ENCODE results near the gene CARMIL3.

CARMIL3 gene

DNA sequence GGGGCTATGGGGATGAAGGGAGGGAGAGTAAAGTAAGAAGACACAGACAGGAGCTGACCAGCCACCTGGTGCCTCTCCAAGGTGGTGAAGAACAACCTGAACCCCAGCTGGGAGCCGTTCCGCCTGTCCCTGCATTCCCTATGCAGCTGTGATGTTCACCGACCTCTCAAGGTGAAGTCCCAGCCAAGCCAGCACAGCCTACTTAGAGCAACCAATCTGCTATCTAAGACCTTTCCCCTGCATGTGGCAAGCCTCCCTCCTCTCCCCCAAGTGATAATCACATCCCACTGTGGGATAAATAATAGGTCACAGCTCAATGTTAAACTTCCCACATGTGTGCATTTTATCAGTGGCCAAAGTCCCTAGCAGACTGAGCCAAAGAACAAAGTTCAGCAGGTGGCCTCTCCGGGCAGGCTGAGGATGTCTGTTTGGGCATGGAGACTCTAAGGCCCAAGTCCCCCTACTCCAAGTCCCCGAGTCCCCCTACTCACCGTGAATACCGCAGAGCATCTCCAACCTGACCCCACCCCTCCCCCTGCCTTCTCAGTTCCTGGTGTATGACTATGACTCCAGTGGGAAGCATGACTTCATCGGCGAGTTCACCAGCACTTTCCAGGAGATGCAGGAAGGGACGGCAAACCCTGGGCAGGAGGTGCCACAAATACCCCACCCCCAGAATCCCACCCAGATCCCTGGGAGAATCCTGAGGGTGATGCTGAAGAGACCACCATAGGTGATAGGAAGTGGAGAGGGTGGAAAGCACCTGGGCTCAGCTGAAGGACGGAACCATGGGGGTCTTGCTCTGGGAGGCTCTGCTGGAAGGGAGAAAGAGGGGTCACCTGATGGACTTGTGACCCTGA, 23.0 kb downstream of the CARMIL3 start:
- H3K23ac ChIP-seq (ENCODE audit: low read length) = no peak overlapping the region
- no peak overlapping the region for H2BK5ac ChIP-seq (ENCODE audit: low read depth, low read length, poor library complexity)
- H2AFZ ChIP-seq (ENCODE audit: insufficient read depth, low read length, poor library complexity) = no peak overlapping the region
- no peaks in the 10 kb centered on the region for H3K4me1 ChIP-seq (ENCODE audit: control insufficient read depth in 1 of 2, insufficient read depth in 2 of 2, low read length in 2 of 2)
- WGBS (ENCODE audit: extremely low coverage, insufficient coverage, insufficient read length) = no CpG with 5 or more reads among the region's 11 CpGs
- no peak overlapping the region for H2AK5ac ChIP-seq (ENCODE audit: low read length)
- no peaks in the 10 kb centered on the region for H3K36me3 ChIP-seq (ENCODE audit: control insufficient read depth in 1 of 2, insufficient read depth in 2 of 2, low read length in 2 of 2)
- H3K9me3 ChIP-seq (ENCODE audit: insufficient read depth, low read depth, low read length) = peaks cover 3% of the 10 kb centered on the region
- H3K4me3 ChIP-seq (ENCODE audit: low read depth, low read length) = no peak overlapping the region
- no peak overlapping the region for H4K8ac ChIP-seq (ENCODE audit: low read depth, low read length)
- no peak overlapping the region for H3K4me2 ChIP-seq (ENCODE audit: low read length)
- no peaks in the 10 kb centered on the region for H3K27me3 ChIP-seq (ENCODE audit: insufficient read depth, low read length)
- no peaks in the 10 kb centered on the region for H3K79me1 ChIP-seq (ENCODE audit: low read length)
- H3K18ac ChIP-seq (ENCODE audit: low read length) = no peak overlapping the region
- no peak overlapping the region for H4K12ac ChIP-seq (ENCODE audit: low read depth, low read length)
- DNase-seq = no peak
- H2BK120ac ChIP-seq (ENCODE audit: insufficient read depth, low read length, poor library complexity) = no peak overlapping the region
- H3K9ac ChIP-seq (ENCODE audit: low read length) = no peak overlapping the region
- H3K79me2 ChIP-seq (ENCODE audit: control insufficient read depth, insufficient read depth, low read length, poor library complexity) = no peaks in the 10 kb centered on the region
- no peak overlapping the region for H3K27ac ChIP-seq (ENCODE audit: low read depth, low read length)
- H3K14ac ChIP-seq (ENCODE audit: low read length) = no peak overlapping the region
- no peak overlapping the region for H3K4ac ChIP-seq (ENCODE audit: low read depth, low read length)
- no peak overlapping the region for H4K91ac ChIP-seq (ENCODE audit: low read depth, low read length)
- no peak overlapping the region for H2BK12ac ChIP-seq (ENCODE audit: low read length)

DNA sequence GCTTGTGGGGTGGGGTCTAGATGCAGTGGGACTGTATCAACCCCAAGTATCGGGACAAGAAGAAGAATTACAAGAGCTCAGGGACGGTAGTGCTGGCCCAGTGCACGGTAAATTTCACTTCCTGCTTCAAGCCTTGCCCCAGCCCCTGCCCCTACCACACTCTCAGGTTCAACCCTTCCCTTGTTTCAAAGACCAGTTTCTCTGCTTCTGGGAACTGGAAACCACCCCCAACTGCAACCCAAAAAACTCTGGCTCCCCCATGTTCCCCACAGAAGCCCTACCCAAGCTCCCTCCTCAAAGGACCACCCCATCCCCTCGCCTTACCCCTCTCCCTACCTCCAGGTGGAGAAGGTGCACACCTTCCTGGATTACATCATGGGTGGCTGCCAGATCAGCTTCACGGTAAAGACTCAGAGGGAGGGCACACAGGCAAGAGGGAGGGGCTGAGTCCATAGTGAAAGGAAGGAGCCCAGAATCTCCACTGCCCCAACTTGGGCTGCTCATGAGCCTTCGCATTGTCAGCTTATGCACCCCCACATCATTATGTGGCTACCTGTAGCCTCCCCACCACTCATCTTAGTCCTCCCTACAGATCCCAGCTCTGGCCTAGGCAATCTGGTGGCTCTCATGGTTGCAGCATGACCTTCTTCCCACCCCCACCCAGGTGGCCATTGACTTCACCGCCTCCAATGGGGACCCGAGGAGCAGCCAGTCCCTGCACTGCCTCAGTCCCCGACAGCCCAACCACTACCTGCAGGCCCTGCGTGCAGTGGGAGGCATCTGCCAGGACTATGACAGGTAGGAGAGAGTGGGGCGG, 23.9 kb downstream of the CARMIL3 start:
- no peak for DNase-seq
- H3K4ac ChIP-seq (ENCODE audit: low read depth, low read length) = no peak overlapping the region
- peaks cover 0 to under 1% of the 10 kb centered on the region in 2 experiments for H3K4me1 ChIP-seq (ENCODE audit: control insufficient read depth in 1 of 2, insufficient read depth in 2 of 2, low read length in 2 of 2)
- H3K14ac ChIP-seq (ENCODE audit: low read length) = no peak overlapping the region
- no peak overlapping the region for H3K9ac ChIP-seq (ENCODE audit: low read length)
- no peak overlapping the region for H3K23ac ChIP-seq (ENCODE audit: low read length)
- no peak overlapping the region for H2BK12ac ChIP-seq (ENCODE audit: low read length)
- H2BK120ac ChIP-seq (ENCODE audit: insufficient read depth, low read length, poor library complexity) = no peak overlapping the region
- peaks cover 3% of the 10 kb centered on the region for H3K9me3 ChIP-seq (ENCODE audit: insufficient read depth, low read depth, low read length)
- H3K79me2 ChIP-seq (ENCODE audit: control insufficient read depth, insufficient read depth, low read length, poor library complexity) = no peaks in the 10 kb centered on the region
- H4K12ac ChIP-seq (ENCODE audit: low read depth, low read length) = no peak overlapping the region
- no peak overlapping the region for H2AK5ac ChIP-seq (ENCODE audit: low read length)
- H2AFZ ChIP-seq (ENCODE audit: insufficient read depth, low read length, poor library complexity) = no peak overlapping the region
- peaks cover 2% of the 10 kb centered on the region for H3K27me3 ChIP-seq (ENCODE audit: insufficient read depth, low read length)
- H3K4me3 ChIP-seq (ENCODE audit: low read depth, low read length) = no peak overlapping the region
- H3K36me3 ChIP-seq (ENCODE audit: control insufficient read depth in 1 of 2, insufficient read depth in 2 of 2, low read length in 2 of 2) = no peaks in the 10 kb centered on the region
- H3K27ac ChIP-seq (ENCODE audit: low read depth, low read length) = no peak overlapping the region
- H3K4me2 ChIP-seq (ENCODE audit: low read length) = no peak overlapping the region
- H2BK5ac ChIP-seq (ENCODE audit: low read depth, low read length, poor library complexity) = no peak overlapping the region
- no peak overlapping the region for H4K8ac ChIP-seq (ENCODE audit: low read depth, low read length)
- H4K91ac ChIP-seq (ENCODE audit: low read depth, low read length) = no peak overlapping the region
- H3K79me1 ChIP-seq (ENCODE audit: low read length) = no peaks in the 10 kb centered on the region
- no CpG with 5 or more reads among the region's 11 CpGs for WGBS (ENCODE audit: extremely low coverage, insufficient coverage, insufficient read length)
- no peak overlapping the region for H3K18ac ChIP-seq (ENCODE audit: low read length)

- H3K79me2 ChIP-seq (ENCODE audit: control insufficient read depth, insufficient read depth, low read length, poor library complexity) = no peaks in the 10 kb centered on the region
- no peaks in the 10 kb centered on the region for H3K36me3 ChIP-seq (ENCODE audit: control insufficient read depth in 1 of 2, insufficient read depth in 2 of 2, low read length in 2 of 2)
- H3K14ac ChIP-seq (ENCODE audit: low read length) = no peak overlapping the region
- peaks cover 3% of the 10 kb centered on the region for H3K9me3 ChIP-seq (ENCODE audit: insufficient read depth, low read depth, low read length)
- H4K91ac ChIP-seq (ENCODE audit: low read depth, low read length) = no peak overlapping the region
- H3K79me1 ChIP-seq (ENCODE audit: low read length) = no peaks in the 10 kb centered on the region
- H2BK12ac ChIP-seq (ENCODE audit: low read length) = no peak overlapping the region
- H3K9ac ChIP-seq (ENCODE audit: low read length) = no peak overlapping the region
- no peak overlapping the region for H2AK5ac ChIP-seq (ENCODE audit: low read length)
- no peak overlapping the region for H3K4ac ChIP-seq (ENCODE audit: low read depth, low read length)
- no peak overlapping the region for H3K18ac ChIP-seq (ENCODE audit: low read length)
- H3K4me1 ChIP-seq (ENCODE audit: control insufficient read depth in 1 of 2, insufficient read depth in 2 of 2, low read length in 2 of 2) = peaks cover 3 to 4% of the 10 kb centered on the region in 2 experiments
- no peak overlapping the region for H4K8ac ChIP-seq (ENCODE audit: low read depth, low read length)
- no peak overlapping the region for H3K23ac ChIP-seq (ENCODE audit: low read length)
- no peak overlapping the region for H3K27ac ChIP-seq (ENCODE audit: low read depth, low read length)
- no peak overlapping the region for H3K4me3 ChIP-seq (ENCODE audit: low read depth, low read length)
- DNase-seq = no peak
- H4K12ac ChIP-seq (ENCODE audit: low read depth, low read length) = no peak overlapping the region
- peaks cover 8% of the 10 kb centered on the region for H3K27me3 ChIP-seq (ENCODE audit: insufficient read depth, low read length)
- WGBS (ENCODE audit: extremely low coverage, insufficient coverage, insufficient read length) = no CpG with 5 or more reads among the region's 10 CpGs
- H3K4me2 ChIP-seq (ENCODE audit: low read length) = no peak overlapping the region
- no peak overlapping the region for H2BK5ac ChIP-seq (ENCODE audit: low read depth, low read length, poor library complexity)
- no peak overlapping the region for H2BK120ac ChIP-seq (ENCODE audit: insufficient read depth, low read length, poor library complexity)
- H2AFZ ChIP-seq (ENCODE audit: insufficient read depth, low read length, poor library complexity) = no peak overlapping the region
Observed at GRCh38 chr14:24076302-24076601, 24.4 kb downstream of the CARMIL3 start.

GRCh38 chr14:24077086-24077485, 25.3 kb downstream of the CARMIL3 start:
- no peak overlapping the region for H3K14ac ChIP-seq (ENCODE audit: low read length)
- no peak overlapping the region for H2AK5ac ChIP-seq (ENCODE audit: low read length)
- H4K12ac ChIP-seq (ENCODE audit: low read depth, low read length) = no peak overlapping the region
- peaks cover 14% of the 10 kb centered on the region for H3K27me3 ChIP-seq (ENCODE audit: insufficient read depth, low read length)
- H2BK12ac ChIP-seq (ENCODE audit: low read length) = no peak overlapping the region
- no peak overlapping the region for H3K27ac ChIP-seq (ENCODE audit: low read depth, low read length)
- no peak overlapping the region for H3K4me2 ChIP-seq (ENCODE audit: low read length)
- H3K79me1 ChIP-seq (ENCODE audit: low read length) = no peaks in the 10 kb centered on the region
- H3K36me3 ChIP-seq (ENCODE audit: control insufficient read depth in 1 of 2, insufficient read depth in 2 of 2, low read length in 2 of 2) = no peaks in the 10 kb centered on the region
- H3K18ac ChIP-seq (ENCODE audit: low read length) = no peak overlapping the region
- no peak overlapping the region for H2BK120ac ChIP-seq (ENCODE audit: insufficient read depth, low read length, poor library complexity)
- no peaks in the 10 kb centered on the region for H3K79me2 ChIP-seq (ENCODE audit: control insufficient read depth, insufficient read depth, low read length, poor library complexity)
- no peak overlapping the region for H2BK5ac ChIP-seq (ENCODE audit: low read depth, low read length, poor library complexity)
- H4K8ac ChIP-seq (ENCODE audit: low read depth, low read length) = no peak overlapping the region
- no peak overlapping the region for H3K9ac ChIP-seq (ENCODE audit: low read length)
- no peak overlapping the region for H3K4me3 ChIP-seq (ENCODE audit: low read depth, low read length)
- no peak overlapping the region for H3K23ac ChIP-seq (ENCODE audit: low read length)
- H3K4ac ChIP-seq (ENCODE audit: low read depth, low read length) = no peak overlapping the region
- peaks cover 3 to 6% of the 10 kb centered on the region in 2 experiments for H3K4me1 ChIP-seq (ENCODE audit: control insufficient read depth in 1 of 2, insufficient read depth in 2 of 2, low read length in 2 of 2)
- no peak overlapping the region for H4K91ac ChIP-seq (ENCODE audit: low read depth, low read length)
- no peak for DNase-seq
- H2AFZ ChIP-seq (ENCODE audit: insufficient read depth, low read length, poor library complexity) = no peak overlapping the region
- peaks cover 1% of the 10 kb centered on the region for H3K9me3 ChIP-seq (ENCODE audit: insufficient read depth, low read depth, low read length)
- WGBS (ENCODE audit: extremely low coverage, insufficient coverage, insufficient read length) = no CpG with 5 or more reads among the region's 23 CpGs

All from trophoblast cell (in vitro differentiated cells and primary cell).